Nephron progenitor cell (in vitro differentiated cells): ENCODE results near the gene ZNF519.

Source experiments
- DNase-seq: peaks from one replicate; pipeline ENCODE4 v3.0.0; 2021
- H3K27ac Mint-ChIP-seq: 2 replicates; pipeline ENCODE4 v1.8.0; 2021; ENCODE audit warnings: mild to moderate bottlenecking, moderate library complexity, mixed read lengths
- H3K27me3 Mint-ChIP-seq: 2 replicates; pipeline ENCODE4 v1.8.0; 2021; ENCODE audit warnings: mild to moderate bottlenecking, low read depth, mixed read lengths; ENCODE audit not compliant: poor library complexity
- H3K36me3 Mint-ChIP-seq: 2 replicates; pipeline ENCODE4 v1.8.0; 2021; ENCODE audit warnings: low read depth, mixed read lengths
- H3K4me1 Mint-ChIP-seq: 2 replicates; pipeline ENCODE4 v1.8.0; 2021; ENCODE audit warnings: mixed read lengths
- H3K4me3 Mint-ChIP-seq: 2 replicates; pipeline ENCODE4 v1.8.0; 2021; ENCODE audit warnings: mild to moderate bottlenecking, moderate library complexity, mixed read lengths
- H3K9me3 Mint-ChIP-seq: 2 replicates; pipeline ENCODE4 v1.8.0; 2021; ENCODE audit warnings: mild to moderate bottlenecking, moderate library complexity, mixed read lengths
- TF ChIP-seq, protein P1 (sequence below): fragments of 200-600 bp; sonication (generic); IDR thresholded peaks from 2 replicates; pipeline ENCODE4 v1.5.0; 2021; ENCODE audit warnings: antibody characterized with exemption

Gene ZNF519

GRCh38 chr18:14100503-14101286, 31.5 kb downstream of the ZNF519 start:
- TF ChIP-seq, protein P1, sequence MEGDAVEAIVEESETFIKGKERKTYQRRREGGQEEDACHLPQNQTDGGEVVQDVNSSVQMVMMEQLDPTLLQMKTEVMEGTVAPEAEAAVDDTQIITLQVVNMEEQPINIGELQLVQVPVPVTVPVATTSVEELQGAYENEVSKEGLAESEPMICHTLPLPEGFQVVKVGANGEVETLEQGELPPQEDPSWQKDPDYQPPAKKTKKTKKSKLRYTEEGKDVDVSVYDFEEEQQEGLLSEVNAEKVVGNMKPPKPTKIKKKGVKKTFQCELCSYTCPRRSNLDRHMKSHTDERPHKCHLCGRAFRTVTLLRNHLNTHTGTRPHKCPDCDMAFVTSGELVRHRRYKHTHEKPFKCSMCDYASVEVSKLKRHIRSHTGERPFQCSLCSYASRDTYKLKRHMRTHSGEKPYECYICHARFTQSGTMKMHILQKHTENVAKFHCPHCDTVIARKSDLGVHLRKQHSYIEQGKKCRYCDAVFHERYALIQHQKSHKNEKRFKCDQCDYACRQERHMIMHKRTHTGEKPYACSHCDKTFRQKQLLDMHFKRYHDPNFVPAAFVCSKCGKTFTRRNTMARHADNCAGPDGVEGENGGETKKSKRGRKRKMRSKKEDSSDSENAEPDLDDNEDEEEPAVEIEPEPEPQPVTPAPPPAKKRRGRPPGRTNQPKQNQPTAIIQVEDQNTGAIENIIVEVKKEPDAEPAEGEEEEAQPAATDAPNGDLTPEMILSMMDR = no peak
- Mint-ChIP-seq H3K27ac (no peak overlapping the region), H3K4me1 (no peaks in the 10 kb centered on the region), H3K36me3 (peaks cover 100% of the 10 kb centered on the region), H3K9me3 (peaks cover 96% of the 10 kb centered on the region), H3K4me3 (no peak overlapping the region), H3K27me3 (no peaks in the 10 kb centered on the region)
- DNase-seq = no peak

- H3K4me1 Mint-ChIP-seq = no peaks in the 10 kb centered on the region
- H3K36me3 Mint-ChIP-seq = peaks cover 87% of the 10 kb centered on the region
- TF ChIP-seq, protein P1 = no peak
- H3K27ac Mint-ChIP-seq = no peak overlapping the region
- H3K4me3 Mint-ChIP-seq = no peak overlapping the region
- H3K9me3 Mint-ChIP-seq = peaks cover 80% of the 10 kb centered on the region
- no peaks in the 10 kb centered on the region for H3K27me3 Mint-ChIP-seq
- no peak for DNase-seq
Measured at GRCh38 chr18:14098428-14098827, 33.8 kb downstream of the ZNF519 start.

DNA sequence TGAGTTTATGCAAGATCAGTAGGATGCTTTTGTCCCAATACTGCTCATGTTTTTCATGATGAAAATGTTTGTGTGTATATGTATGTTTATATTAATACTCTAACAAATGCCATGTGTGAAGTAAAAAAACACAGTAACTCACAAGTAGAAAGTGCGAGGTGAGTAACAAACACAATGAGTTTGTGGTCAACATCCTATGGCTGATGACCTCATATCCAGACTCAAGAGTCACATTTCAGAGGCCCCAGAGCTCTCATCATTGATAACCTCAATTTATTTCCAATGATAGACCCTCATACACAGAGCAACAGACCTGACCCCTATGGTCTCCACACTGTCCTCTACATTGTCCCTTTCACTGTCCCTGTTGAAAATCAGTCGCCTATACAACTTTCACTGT, 34.5 kb downstream of the ZNF519 start:
- Mint-ChIP-seq H3K27ac (no peak overlapping the region), H3K27me3 (no peaks in the 10 kb centered on the region), H3K9me3 (peaks cover 73% of the 10 kb centered on the region), H3K4me1 (no peaks in the 10 kb centered on the region), H3K36me3 (peaks cover 80% of the 10 kb centered on the region), H3K4me3 (no peak overlapping the region)
- no peak for DNase-seq
- TF ChIP-seq, protein P1 = no peak

- TF ChIP-seq, protein P1 = no peak
- Mint-ChIP-seq H3K9me3 (peaks cover 30% of the 10 kb centered on the region), H3K27me3 (no peaks in the 10 kb centered on the region), H3K36me3 (peaks cover 37% of the 10 kb centered on the region), H3K27ac (no peak overlapping the region), H3K4me3 (no peak overlapping the region), H3K4me1 (no peaks in the 10 kb centered on the region)
- DNase-seq = no peak
Measured at GRCh38 chr18:14093307-14093915, 38.8 kb downstream of the ZNF519 start.

- Mint-ChIP-seq H3K9me3 (peaks cover 23% of the 10 kb centered on the region), H3K4me1 (no peaks in the 10 kb centered on the region), H3K27me3 (no peaks in the 10 kb centered on the region), H3K27ac (no peak overlapping the region), H3K36me3 (peaks cover 31% of the 10 kb centered on the region), H3K4me3 (no peak overlapping the region)
- DNase-seq = no peak
- TF ChIP-seq, protein P1 = no peak
Measured at GRCh38 chr18:14092625-14093306, 39.5 kb downstream of the ZNF519 start.
